Measurements from ENCODE around the gene PARD3B. TPM values are rescaled to one million over a fixed set of nuclear protein-coding genes. Genes with fewer than 3 reads are reported as not detected.

Gene PARD3B
- total and polyA plus RNA-seq, 10 of the 15 experiments (the other 5 are each of a cell fraction or from before 2014, with no cell fraction given) = 0.01 to 0.54 (median 0.07) TPM; not detected in 7

DNA sequence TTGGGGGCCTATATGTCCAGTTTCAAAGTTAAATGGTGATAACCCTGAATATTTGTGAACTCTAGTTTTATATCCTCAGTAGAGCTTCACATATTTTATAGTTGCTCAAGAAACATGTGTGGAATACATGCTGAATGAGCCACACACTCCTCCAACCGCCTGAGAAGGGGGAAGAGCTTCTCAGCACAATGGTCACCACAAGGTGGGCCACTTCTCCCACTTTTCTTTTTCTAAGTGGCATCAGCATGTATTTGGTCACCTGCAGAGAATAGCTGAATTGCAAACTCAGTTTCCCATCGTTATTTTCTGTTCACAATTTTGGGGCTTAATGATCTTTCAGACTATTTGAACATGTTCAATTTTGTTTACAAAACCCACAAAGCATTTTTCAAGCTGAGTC, 340.5 kb downstream of the PARD3B start:
- POLR2A ChIA-PET = no interaction called here
- CTCF ChIA-PET = interaction anchor here (1.1 kb wide), 2 partner anchors 790 to 793 kb away, joined by 5 to 6 read pairs; no protein-coding TSS in a partner anchor
- no peak for FAIRE-seq
- Histone ChIP-seq H3K9ac (ENCODE audit: control insufficient read depth, insufficient read depth, low read length) (no peak overlapping the region), H3K4me2 (ENCODE audit: control insufficient read depth, insufficient read depth) (no peak overlapping the region), H3K79me2 (ENCODE audit: control insufficient read depth, insufficient read depth, low read length) (no peaks in the 10 kb centered on the region), H2AFZ (ENCODE audit: control insufficient read depth, low read depth, low read length) (no peak overlapping the region), H3K36me3 (ENCODE audit: control insufficient read depth in 2 of 2, insufficient read depth in 2 of 2, low read length in 1 of 2) (no peaks in the 10 kb centered on the region), H3K27me3 (replicated peaks in 1 of 2; ENCODE audit: control insufficient read depth in 2 of 2, insufficient read depth in 2 of 2, low read length in 1 of 2) (no peaks in the 10 kb centered on the region; a peak in 1 of 4 replicates), H4K20me1 (ENCODE audit: control insufficient read depth, insufficient read depth) (no peaks in the 10 kb centered on the region), H3K27ac (ENCODE audit: control insufficient read depth, insufficient read depth) (no peak overlapping the region), H3K4me1 (ENCODE audit: control insufficient read depth, insufficient read depth, low read length) (no peaks in the 10 kb centered on the region), H3K9me3 (replicated peaks; ENCODE audit: control insufficient read depth, insufficient read depth, low read length) (no peaks in the 10 kb centered on the region), H3K4me3 (no peak overlapping the region)
- DNase-seq (ENCODE audit: low read depth, low spot score) = no peak
- 0% methylated on average over 2 of the region's 2 CpGs for WGBS (ENCODE audit: insufficient coverage, insufficient replicate concordance, low lambda C conversion rate, missing lambda C conversion rate)
- ATAC-seq = no peak
- in situ Hi-C loops (cut with MboI) = no loop called here
- TF ChIP-seq RAD21 (IDR thresholded peaks at IDR 0.05; ENCODE audit: insufficient read depth, low read depth, low read length) (0 out of 2 replicates have a peak, but pooled peaks have one; percentile 24), SIX5 (IDR thresholded peaks at IDR 0.05; ENCODE audit: low read depth, low read length, severe bottlenecking) (no peak)
- TF ChIP-seq, protein P1, sequence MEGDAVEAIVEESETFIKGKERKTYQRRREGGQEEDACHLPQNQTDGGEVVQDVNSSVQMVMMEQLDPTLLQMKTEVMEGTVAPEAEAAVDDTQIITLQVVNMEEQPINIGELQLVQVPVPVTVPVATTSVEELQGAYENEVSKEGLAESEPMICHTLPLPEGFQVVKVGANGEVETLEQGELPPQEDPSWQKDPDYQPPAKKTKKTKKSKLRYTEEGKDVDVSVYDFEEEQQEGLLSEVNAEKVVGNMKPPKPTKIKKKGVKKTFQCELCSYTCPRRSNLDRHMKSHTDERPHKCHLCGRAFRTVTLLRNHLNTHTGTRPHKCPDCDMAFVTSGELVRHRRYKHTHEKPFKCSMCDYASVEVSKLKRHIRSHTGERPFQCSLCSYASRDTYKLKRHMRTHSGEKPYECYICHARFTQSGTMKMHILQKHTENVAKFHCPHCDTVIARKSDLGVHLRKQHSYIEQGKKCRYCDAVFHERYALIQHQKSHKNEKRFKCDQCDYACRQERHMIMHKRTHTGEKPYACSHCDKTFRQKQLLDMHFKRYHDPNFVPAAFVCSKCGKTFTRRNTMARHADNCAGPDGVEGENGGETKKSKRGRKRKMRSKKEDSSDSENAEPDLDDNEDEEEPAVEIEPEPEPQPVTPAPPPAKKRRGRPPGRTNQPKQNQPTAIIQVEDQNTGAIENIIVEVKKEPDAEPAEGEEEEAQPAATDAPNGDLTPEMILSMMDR (IDR thresholded peaks at IDR 0.05 in 2 of 3, conservative IDR thresholded peaks at IDR 0.05 in 1 of 3; ENCODE audit: control insufficient read depth in 2 of 3, extremely low read depth in 1 of 3, insufficient read depth in 1 of 3, low read depth in 3 of 3, low read length in 3 of 3) = peak in 1 of 3 experiments; percentile 12; a peak in 1 of 6 replicates
- no TSS peak for BruUV-seq (replicated peaks)
- RAD21 ChIA-PET (ENCODE audit: unreplicated experiment) = interaction anchor here (1.0 to 1.2 kb wide), 2 partner anchors 10 to 790 kb away, joined by 3 to 6 read pairs; no protein-coding TSS in a partner anchor
- intact Hi-C loops (cut with micrococcal nuclease; ENCODE audit: unreplicated experiment) = no loop called here
- SMC1A ChIA-PET (ENCODE audit: uncharacterized antibody, unreplicated experiment) = interaction anchor here (0.8 to 1.2 kb wide), 3 partner anchors 10 to 13 kb away, joined by 3 to 4 read pairs (median 3); no protein-coding TSS in a partner anchor

DNA sequence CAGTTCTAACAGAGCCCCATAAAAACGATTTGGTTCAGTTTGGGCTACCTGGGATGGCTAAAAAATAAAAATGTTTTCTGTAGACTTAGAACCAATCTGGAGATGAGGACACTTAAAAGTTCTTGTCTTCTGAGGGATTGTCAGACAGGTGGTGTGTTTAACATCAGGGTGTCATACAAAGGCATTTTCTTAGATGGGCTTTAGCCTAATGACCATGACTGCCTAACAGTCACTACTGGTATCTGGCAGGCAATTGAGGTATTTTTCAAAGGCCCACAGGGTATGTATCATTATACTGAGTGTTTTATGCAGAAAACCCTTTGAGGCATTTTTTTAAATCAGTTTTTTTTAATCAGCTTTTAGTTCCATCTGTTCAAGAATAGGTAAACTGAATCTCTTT, 341.4 kb downstream of the PARD3B start:
- 0% methylated on average over 1 of the region's 1 CpG for WGBS (ENCODE audit: insufficient coverage, insufficient replicate concordance, low lambda C conversion rate, missing lambda C conversion rate)
- Histone ChIP-seq H3K36me3 (ENCODE audit: control insufficient read depth in 2 of 2, insufficient read depth in 2 of 2, low read length in 1 of 2) (no peaks in the 10 kb centered on the region), H3K27ac (ENCODE audit: control insufficient read depth, insufficient read depth) (no peak overlapping the region), H3K79me2 (ENCODE audit: control insufficient read depth, insufficient read depth, low read length) (no peaks in the 10 kb centered on the region), H3K4me3 (no peak overlapping the region), H2AFZ (ENCODE audit: control insufficient read depth, low read depth, low read length) (no peak overlapping the region), H3K27me3 (replicated peaks in 1 of 2; ENCODE audit: control insufficient read depth in 2 of 2, insufficient read depth in 2 of 2, low read length in 1 of 2) (no peaks in the 10 kb centered on the region; a peak in 1 of 4 replicates), H3K9me3 (replicated peaks; ENCODE audit: control insufficient read depth, insufficient read depth, low read length) (no peaks in the 10 kb centered on the region), H3K4me1 (ENCODE audit: control insufficient read depth, insufficient read depth, low read length) (no peaks in the 10 kb centered on the region), H3K9ac (ENCODE audit: control insufficient read depth, insufficient read depth, low read length) (no peak overlapping the region), H3K4me2 (ENCODE audit: control insufficient read depth, insufficient read depth) (no peak overlapping the region), H4K20me1 (ENCODE audit: control insufficient read depth, insufficient read depth) (no peaks in the 10 kb centered on the region)
- BruUV-seq (replicated peaks) = no TSS peak
- FAIRE-seq (no peak), ATAC-seq (no peak), DNase-seq (ENCODE audit: low read depth, low spot score) (no peak)
- RAD21 ChIA-PET (ENCODE audit: unreplicated experiment) = no interaction called here
- CTCF ChIA-PET = interaction anchor here (1.1 kb wide), 2 partner anchors 789 to 792 kb away, joined by 5 to 6 read pairs; no protein-coding TSS in a partner anchor
- intact Hi-C loops (cut with micrococcal nuclease; ENCODE audit: unreplicated experiment) (no loop called here), in situ Hi-C loops (cut with MboI) (no loop called here)
- POLR2A ChIA-PET = no interaction called here
- SMC1A ChIA-PET (ENCODE audit: uncharacterized antibody, unreplicated experiment) = interaction anchor here (1.2 kb wide), 1 partner anchor 14 kb away, joined by 4 read pairs; no protein-coding TSS in a partner anchor
- TF ChIP-seq BCL11A (IDR thresholded peaks at IDR 0.05; ENCODE audit: low read depth, low read length) (no peak), RAD51 (IDR thresholded peaks at IDR 0.05) (no peak), ZNF24 (IDR thresholded peaks at IDR 0.05) (no peak), POU2F2 (IDR thresholded peaks at IDR 0.05; ENCODE audit: borderline replicate concordance, low read depth, low read length) (no peak), BHLHE40 (IDR thresholded peaks at IDR 0.05; ENCODE audit: borderline replicate concordance in 1 of 2, low read depth in 2 of 2, low read length in 1 of 2) (no peak)
- TF ChIP-seq, protein P2, sequence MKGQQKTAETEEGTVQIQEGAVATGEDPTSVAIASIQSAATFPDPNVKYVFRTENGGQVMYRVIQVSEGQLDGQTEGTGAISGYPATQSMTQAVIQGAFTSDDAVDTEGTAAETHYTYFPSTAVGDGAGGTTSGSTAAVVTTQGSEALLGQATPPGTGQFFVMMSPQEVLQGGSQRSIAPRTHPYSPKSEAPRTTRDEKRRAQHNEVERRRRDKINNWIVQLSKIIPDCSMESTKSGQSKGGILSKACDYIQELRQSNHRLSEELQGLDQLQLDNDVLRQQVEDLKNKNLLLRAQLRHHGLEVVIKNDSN (IDR thresholded peaks at IDR 0.05; ENCODE audit: borderline replicate concordance, extremely low read length, insufficient read depth, low read depth, low read length) = no peak
- TF ChIP-seq, protein P3, sequence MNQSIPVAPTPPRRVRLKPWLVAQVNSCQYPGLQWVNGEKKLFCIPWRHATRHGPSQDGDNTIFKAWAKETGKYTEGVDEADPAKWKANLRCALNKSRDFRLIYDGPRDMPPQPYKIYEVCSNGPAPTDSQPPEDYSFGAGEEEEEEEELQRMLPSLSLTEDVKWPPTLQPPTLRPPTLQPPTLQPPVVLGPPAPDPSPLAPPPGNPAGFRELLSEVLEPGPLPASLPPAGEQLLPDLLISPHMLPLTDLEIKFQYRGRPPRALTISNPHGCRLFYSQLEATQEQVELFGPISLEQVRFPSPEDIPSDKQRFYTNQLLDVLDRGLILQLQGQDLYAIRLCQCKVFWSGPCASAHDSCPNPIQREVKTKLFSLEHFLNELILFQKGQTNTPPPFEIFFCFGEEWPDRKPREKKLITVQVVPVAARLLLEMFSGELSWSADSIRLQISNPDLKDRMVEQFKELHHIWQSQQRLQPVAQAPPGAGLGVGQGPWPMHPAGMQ (IDR thresholded peaks at IDR 0.05; ENCODE audit: borderline replicate concordance) = no peak
- TF ChIP-seq, protein P4, sequence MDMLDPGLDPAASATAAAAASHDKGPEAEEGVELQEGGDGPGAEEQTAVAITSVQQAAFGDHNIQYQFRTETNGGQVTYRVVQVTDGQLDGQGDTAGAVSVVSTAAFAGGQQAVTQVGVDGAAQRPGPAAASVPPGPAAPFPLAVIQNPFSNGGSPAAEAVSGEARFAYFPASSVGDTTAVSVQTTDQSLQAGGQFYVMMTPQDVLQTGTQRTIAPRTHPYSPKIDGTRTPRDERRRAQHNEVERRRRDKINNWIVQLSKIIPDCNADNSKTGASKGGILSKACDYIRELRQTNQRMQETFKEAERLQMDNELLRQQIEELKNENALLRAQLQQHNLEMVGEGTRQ (IDR thresholded peaks at IDR 0.05; ENCODE audit: borderline replicate concordance, low read depth, low read length) = no peak
